Esophagus mucosa (tissue), 1 donor: ENCODE results near the gene DDX10. TPM values are rescaled to one million over a fixed set of nuclear protein-coding genes. Genes with fewer than 3 reads are reported as not detected.

Experiments used
- total RNA-seq: library from RNA; stranded (reverse); gene quantifications from one replicate; pipeline ENCODE4 v1.2.4, GENCODE V29; 2023
- donor health status: DM: yes; HTN: yes; CAD: no.

Gene DDX10
- total RNA-seq, 1 donor from 2014 or later = 16.1 TPM

Other genes starting within 250 kb of the DDX10 start
- 0.36 TPM for gene C11orf65, start 197.5 kb upstream of the DDX10 start, total RNA-seq
- 15.1 TPM for gene POGLUT3, start 166.7 kb upstream of the DDX10 start, total RNA-seq
- 24.6 TPM for gene EXPH5, start 71.3 kb upstream of the DDX10 start, total RNA-seq